IMR-90 (cell line): ENCODE measurements around the gene CDH12. TPM values are rescaled to one million over a fixed set of nuclear protein-coding genes. Genes with fewer than 3 reads are reported as not detected.

Experiments
- ATAC-seq: fragments of 200-7000 bp; cut with Tn5 transposase; 2 replicates; pipeline ENCODE4 v1.9.1; 2020; ENCODE audit warnings: low read depth, mild to moderate bottlenecking, moderate library complexity
- BruUV-seq: library from RNA; stranded (reverse); fragments of 400-500 nt; replicated peaks from 2 replicates; lab custom pipeline; 2021; lab: Mats Ljungman, UMichigan
- CTCF ChIA-PET: fragments of 300-600 bp; formaldehyde crosslinking; extraction: SDS; loops from one replicate; lab custom pipeline; 2021; ENCODE audit warnings: antibody characterized with exemption; lab: Yijun Ruan, JAX
- POLR2A ChIA-PET: fragments of 300-600 bp; sonication (Branson Sonifier 250); formaldehyde crosslinking; loops from one replicate; lab custom pipeline; 2022; ENCODE audit warnings: antibody characterized with exemption; ENCODE audit not compliant: unreplicated experiment; lab: Charles Lee
- DNase-seq: peaks from one replicate; pipeline ENCODE4 v3.0.0; 2013
- H2AFZ ChIP-seq: replicated peaks from 2 replicates; pipeline ENCODE3; 2013; ENCODE audit warnings: low read length, mild to moderate bottlenecking; ENCODE audit not compliant: poor library complexity
- H2AK5ac ChIP-seq: 2 replicates; pipeline ENCODE4 v1.6.1; 2013; ENCODE audit warnings: low read depth, low read length, inconsistent platforms
- H2AK9ac ChIP-seq: replicated peaks from 2 replicates; pipeline ENCODE3; 2013; ENCODE audit warnings: mild to moderate bottlenecking, low read depth, low read length, moderate library complexity; ENCODE audit not compliant: poor library complexity
- H2BK120ac ChIP-seq: 2 replicates; pipeline ENCODE4 v1.6.1; 2013; ENCODE audit warnings: low read depth, low read length, inconsistent platforms
- H2BK15ac ChIP-seq: 3 replicates; pipeline ENCODE4 v1.6.1; 2013; ENCODE audit warnings: low read depth, low read length, inconsistent platforms
- H2BK20ac ChIP-seq: 2 replicates; pipeline ENCODE4 v1.6.1; 2013; ENCODE audit warnings: low read depth, mild to moderate bottlenecking, inconsistent platforms, low read length, moderate library complexity
- H2BK5ac ChIP-seq: 2 replicates; pipeline ENCODE4 v1.6.1; 2013; ENCODE audit warnings: mild to moderate bottlenecking, low read depth, low read length, inconsistent platforms; ENCODE audit not compliant: poor library complexity, severe bottlenecking
- H3K14ac ChIP-seq: replicated peaks from 2 replicates; pipeline ENCODE4 v1.6.1; 2013; ENCODE audit warnings: low read depth, low read length, inconsistent platforms
- H3K18ac ChIP-seq: 2 replicates; pipeline ENCODE4 v1.6.1; 2013; ENCODE audit warnings: low read depth, low read length, control low read depth
- H3K23ac ChIP-seq: 2 replicates; pipeline ENCODE4 v1.6.1; 2013; ENCODE audit warnings: low read depth, low read length, inconsistent platforms
- H3K27ac ChIP-seq: 2 replicates; pipeline ENCODE4 v1.5.1; 2013; ENCODE audit warnings: mild to moderate bottlenecking, control low read depth, low read length; ENCODE audit not compliant: insufficient read depth
- H3K27me3 ChIP-seq: 2 replicates; pipeline ENCODE4 v1.6.1; 2013; ENCODE audit warnings: low read length; ENCODE audit not compliant: control insufficient read depth, insufficient read depth
- H3K36me3 ChIP-seq: 2 replicates; pipeline ENCODE4 v1.6.1; 2013; ENCODE audit warnings: low read length, mixed read lengths; ENCODE audit not compliant: control insufficient read depth, insufficient read depth
- H3K4ac ChIP-seq: 2 replicates; pipeline ENCODE4 v1.6.1; 2013; ENCODE audit warnings: low read depth, low read length, inconsistent platforms
- H3K4me1 ChIP-seq: 2 replicates; pipeline ENCODE4 v1.6.1; 2013; ENCODE audit warnings: low read length, mixed read lengths; ENCODE audit not compliant: control insufficient read depth, insufficient read depth
- H3K4me2 ChIP-seq: 2 replicates; pipeline ENCODE4 v1.6.1; 2013; ENCODE audit warnings: low read depth, mild to moderate bottlenecking, control low read depth, low read length, moderate library complexity
- H3K4me3 ChIP-seq: 2 replicates; pipeline ENCODE4 v1.5.1; 2013; ENCODE audit warnings: low read depth, mild to moderate bottlenecking, control low read depth, low read length, moderate library complexity; ENCODE audit not compliant: insufficient read depth
- H3K56ac ChIP-seq: 2 replicates; pipeline ENCODE4 v1.6.1; 2013; ENCODE audit warnings: low read length, inconsistent platforms; ENCODE audit not compliant: insufficient read depth; ENCODE audit errors: extremely low read depth
- H3K79me1 ChIP-seq, 2 experiments: 2 replicates each; pipeline ENCODE4 v1.6.1; 2013; ENCODE audit warnings: low read length in 2 of 2, inconsistent platforms in 1 of 2, low read depth in 1 of 2
- H3K9ac ChIP-seq: 2 replicates; pipeline ENCODE4 v1.6.1; 2013; ENCODE audit warnings: low read depth, low read length, control low read depth
- H3K9me1 ChIP-seq: 2 replicates; pipeline ENCODE4 v1.6.1; 2013; ENCODE audit warnings: low read length, inconsistent platforms; ENCODE audit not compliant: insufficient read depth
- H3K9me3 ChIP-seq: 2 replicates; pipeline ENCODE4 v1.6.1; 2013; ENCODE audit warnings: low read length; ENCODE audit not compliant: control insufficient read depth, insufficient read depth
- H4K20me1 ChIP-seq: 2 replicates; pipeline ENCODE4 v1.6.1; 2013; ENCODE audit warnings: low read length, inconsistent platforms; ENCODE audit not compliant: insufficient read depth
- H4K5ac ChIP-seq: 2 replicates; pipeline ENCODE4 v1.6.1; 2013; ENCODE audit warnings: mild to moderate bottlenecking, low read depth, low read length, control low read depth
- H4K8ac ChIP-seq, 2 experiments: 2 replicates each; pipeline ENCODE4 v1.6.1; 2013; ENCODE audit warnings: low read depth in 2 of 2, low read length in 2 of 2, control low read depth in 1 of 2, inconsistent platforms in 1 of 2
- H4K91ac ChIP-seq: 2 replicates; pipeline ENCODE4 v1.6.1; 2013; ENCODE audit warnings: low read depth, low read length, inconsistent platforms; ENCODE audit not compliant: insufficient read depth
- MXI1 ChIP-seq: IDR thresholded peaks from 2 replicates; pipeline ENCODE4 v1.6.1; 2012; ENCODE audit warnings: low read depth, mild to moderate bottlenecking, low read length, moderate library complexity, borderline replicate concordance
- RFX5 ChIP-seq: IDR thresholded peaks from 2 replicates; pipeline ENCODE4 v1.8.0; 2012; ENCODE audit warnings: low read depth, mild to moderate bottlenecking, low read length, moderate library complexity
- WGBS, 2 experiments: methylation state at CpG; one replicate each; pipeline versions ENCODE4 v1.1.5 to v1.1.7; 2013; ENCODE audit warnings: missing lambda C conversion rate in 2 of 2; ENCODE audit not compliant: insufficient read length in 1 of 2; ENCODE audit errors: extremely low coverage in 2 of 2; 5-methylcytosine and 5-hydroxymethylcytosine counted together
- dilution Hi-C: fragments of 300-500 bp; cut with HindIII; formaldehyde crosslinking; loops from one replicate; pipeline ENCODE4 v1.14.3; 2018; ENCODE audit warnings: low sequenced_read_pairs; ENCODE audit not compliant: unreplicated experiment
- in situ Hi-C: fragments of 300-500 bp; cut with MboI; formaldehyde crosslinking; loops from 3 replicates; pipeline ENCODE4 v1.14.3; 2019; ENCODE audit warnings: low sequenced_read_pairs, inconsistent platforms, mixed read lengths
- intact Hi-C: fragments of 100-400 bp; cut with micrococcal nuclease; formaldehyde crosslinking; loops from 2 replicates; pipeline ENCODE4 v1.10.0; 2022
- polyA plus RNA-seq, 3 experiments: library from polyadenylated mRNA; depleted of rRNA; stranded (reverse); fragments of >200 nt; gene quantifications; 2 replicates each; pipeline ENCODE4 v1.2.3, GENCODE V29; 2012; ENCODE audit warnings: low replicate concordance in 1 of 3
- total RNA-seq: library from RNA; depleted of rRNA; stranded (reverse); fragments of >200 nt; gene quantifications from 2 replicates; pipeline ENCODE4 v1.2.3, GENCODE V29; 2012

Gene CDH12
- total and polyA plus RNA-seq, 2 of the 4 experiments (the other 2 are of a cell fraction) = not detected

DNA sequence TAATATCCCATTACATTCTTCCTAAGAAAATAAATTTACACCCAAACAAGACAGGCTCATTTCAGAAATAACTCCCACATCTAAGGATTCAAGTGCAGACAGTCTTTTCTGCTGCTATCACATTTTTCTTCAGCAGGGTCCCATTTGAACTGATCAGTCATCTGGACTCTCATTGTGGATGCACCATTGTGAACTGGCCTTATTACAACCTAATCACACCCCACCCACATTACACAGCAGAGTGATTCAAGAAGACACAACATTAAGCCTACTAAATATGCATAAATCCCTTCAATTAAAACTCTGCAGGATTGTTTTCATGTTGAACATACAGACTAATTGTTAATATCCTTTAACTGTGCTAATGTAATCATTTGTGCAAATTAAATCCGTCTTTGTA, 146.2 kb downstream of the CDH12 start:
- Histone ChIP-seq H3K9me3 (no peaks in the 10 kb centered on the region), H3K23ac (no peak overlapping the region), H3K9me1 (no peaks in the 10 kb centered on the region), H3K9ac (no peak overlapping the region), H4K91ac (no peak overlapping the region), H3K27ac (no peak overlapping the region), H3K27me3 (no peaks in the 10 kb centered on the region), H4K20me1 (no peaks in the 10 kb centered on the region), H2BK20ac (no peak overlapping the region), H2AFZ (no peak overlapping the region), H3K14ac (no peak overlapping the region), H2BK5ac (no peak overlapping the region), H4K5ac (no peak overlapping the region), H2AK5ac (no peak overlapping the region), H2AK9ac (no peak overlapping the region), H2BK15ac (no peak overlapping the region), H3K4ac (no peak overlapping the region), H3K36me3 (no peaks in the 10 kb centered on the region), H3K4me2 (no peak overlapping the region), H2BK120ac (no peak overlapping the region), H3K18ac (no peak overlapping the region), H4K8ac (no peak overlapping the region), H3K4me1 (no peaks in the 10 kb centered on the region), H3K4me3 (no peak overlapping the region), H3K56ac (no peak overlapping the region), H3K79me1 (no peaks in the 10 kb centered on the region)
- POLR2A ChIA-PET = no interaction called here
- intact Hi-C loops = no loop called here
- in situ Hi-C loops = no loop called here
- CTCF ChIA-PET = no interaction called here
- WGBS, 2 experiments = no CpG with 5 or more reads among the region's 1 CpG
- dilution Hi-C loops = no loop called here
- no peak for TF ChIP-seq RFX5
- TF ChIP-seq MXI1 = no peak
- ATAC-seq = no peak
- no peak for DNase-seq
- BruUV-seq = no TSS peak
